ENCODE results near the gene ZNF264.

DNA sequence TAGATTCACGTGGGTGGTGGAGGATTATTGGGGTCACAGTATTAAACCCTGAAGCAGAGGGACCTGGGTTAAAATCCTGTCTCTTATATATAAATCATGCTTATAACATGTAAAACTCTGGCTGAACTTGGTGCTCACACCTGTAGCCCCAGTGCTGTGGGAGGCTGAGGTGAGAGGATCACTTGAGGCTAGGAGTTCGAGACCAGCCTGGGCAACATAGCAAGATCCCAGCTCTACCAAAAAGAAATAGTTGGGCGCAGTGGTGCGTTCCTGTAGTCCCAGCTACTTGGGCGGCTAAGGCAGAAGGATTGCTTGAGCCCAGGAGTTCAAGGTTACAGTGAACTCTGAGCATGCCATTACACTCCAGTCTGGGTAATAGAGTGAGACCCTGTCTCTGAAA is 51.5 kb downstream of the ZNF264 start:
- TF ChIP-seq, protein P1, sequence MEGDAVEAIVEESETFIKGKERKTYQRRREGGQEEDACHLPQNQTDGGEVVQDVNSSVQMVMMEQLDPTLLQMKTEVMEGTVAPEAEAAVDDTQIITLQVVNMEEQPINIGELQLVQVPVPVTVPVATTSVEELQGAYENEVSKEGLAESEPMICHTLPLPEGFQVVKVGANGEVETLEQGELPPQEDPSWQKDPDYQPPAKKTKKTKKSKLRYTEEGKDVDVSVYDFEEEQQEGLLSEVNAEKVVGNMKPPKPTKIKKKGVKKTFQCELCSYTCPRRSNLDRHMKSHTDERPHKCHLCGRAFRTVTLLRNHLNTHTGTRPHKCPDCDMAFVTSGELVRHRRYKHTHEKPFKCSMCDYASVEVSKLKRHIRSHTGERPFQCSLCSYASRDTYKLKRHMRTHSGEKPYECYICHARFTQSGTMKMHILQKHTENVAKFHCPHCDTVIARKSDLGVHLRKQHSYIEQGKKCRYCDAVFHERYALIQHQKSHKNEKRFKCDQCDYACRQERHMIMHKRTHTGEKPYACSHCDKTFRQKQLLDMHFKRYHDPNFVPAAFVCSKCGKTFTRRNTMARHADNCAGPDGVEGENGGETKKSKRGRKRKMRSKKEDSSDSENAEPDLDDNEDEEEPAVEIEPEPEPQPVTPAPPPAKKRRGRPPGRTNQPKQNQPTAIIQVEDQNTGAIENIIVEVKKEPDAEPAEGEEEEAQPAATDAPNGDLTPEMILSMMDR (IDR thresholded peaks at IDR 0.05; ENCODE audit: low read length) = no peak
- TF ChIP-seq EZH2phosphoT487 (IDR thresholded peaks at IDR 0.05; ENCODE audit: low read length) = no peak
